RWPE1 (cell line): Measurements from ENCODE around the gene CXCL16.
A peak's percentile ranks its signal among the peaks of the same experiment; 100 is the strongest.
"Not testable (repeated sequence)": the region's sequence is repeated elsewhere in the genome, so short reads cannot be mapped to it uniquely, and the experiment has no call there.

Source experiments
- CTCF ChIA-PET: fragments of 350-600 bp; sonication (Branson Sonifier 250); formaldehyde crosslinking; extraction: SDS; loops from one replicate; lab custom pipeline; 2021; lab: Yijun Ruan, JAX
- POLR2A ChIA-PET: fragments of 400-600 bp; formaldehyde crosslinking; extraction: SDS; loops from one replicate; lab custom pipeline; 2020; ENCODE audit warnings: antibody characterized with exemption; ENCODE audit not compliant: low non-redundant PET; lab: Yijun Ruan, JAX
- DNase-seq: peaks from one replicate; pipeline ENCODE4 v3.0.0; 2012; ENCODE audit warnings: low spot score
- H3K27ac ChIP-seq: fragments of 450-650 bp; 2 replicates; pipeline ENCODE4 v1.5.1; 2017
- CTCF ChIP-seq: fragments of 450-650 bp; conservative IDR thresholded peaks from 2 replicates; pipeline ENCODE4 v1.5.1; 2017; ENCODE audit warnings: low read depth, mild to moderate bottlenecking

CXCL16 gene

GRCh38 chr17:4719684-4720221, 20.0 kb downstream of the CXCL16 start:
- no peak overlapping the region; the same call in 1 of the 2 replicates for H3K27ac ChIP-seq
- TF ChIP-seq CTCF: no peak
- DNase-seq: no peak
- CTCF ChIA-PET: no interaction called here
- POLR2A ChIA-PET: no interaction called here

DNA sequence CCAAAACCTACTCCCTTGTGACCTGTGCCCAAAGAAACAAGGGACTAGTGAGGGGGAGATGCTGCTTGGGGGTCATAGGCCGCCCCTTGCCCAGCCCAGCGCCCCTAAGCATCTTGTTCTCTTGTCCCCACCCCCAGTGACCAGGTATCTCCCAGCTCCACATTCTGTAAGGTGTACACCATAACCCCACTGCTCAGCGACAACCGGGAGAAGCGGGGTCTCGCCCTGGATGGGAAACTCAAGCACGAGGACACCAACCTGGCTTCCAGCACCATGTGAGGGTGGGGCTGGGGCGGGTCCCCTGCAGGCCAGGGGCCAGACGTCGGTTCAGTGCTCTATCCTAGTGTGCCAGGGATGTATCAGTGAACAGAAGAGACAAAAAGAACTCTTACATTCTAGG, 20.6 kb downstream of the CXCL16 start:
- POLR2A ChIA-PET: no interaction called here

DNA sequence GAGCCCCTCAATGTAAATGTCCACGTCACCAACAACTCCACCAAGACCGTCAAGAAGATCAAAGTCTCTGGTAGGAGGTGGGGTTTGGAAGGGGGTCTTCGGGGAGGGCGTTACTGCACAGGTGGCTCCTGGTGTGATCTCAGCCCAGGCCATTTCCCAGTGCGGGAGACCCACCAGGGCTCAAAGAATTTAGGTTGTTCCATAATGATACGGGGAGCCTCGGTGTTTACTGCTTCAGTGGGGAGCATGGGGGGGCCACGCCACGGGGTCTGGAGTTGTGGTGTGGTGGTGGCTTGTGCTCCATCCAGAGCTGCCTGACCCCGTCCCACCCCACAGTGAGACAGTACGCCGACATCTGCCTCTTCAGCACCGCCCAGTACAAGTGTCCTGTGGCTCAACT, 21.5 kb downstream of the CXCL16 start:
- no peak overlapping the region for H3K27ac ChIP-seq
- TF ChIP-seq CTCF: no peak
- DNase-seq: no peak
- CTCF ChIA-PET: no interaction called here
- POLR2A ChIA-PET: no interaction called here

More for the DNA sequence above, 20.6 kb downstream of the CXCL16 start:
- no peak for DNase-seq
- CTCF ChIA-PET: no interaction called here
- no peak for TF ChIP-seq CTCF
- H3K27ac ChIP-seq: no peak overlapping the region

GRCh38 chr17:4717791-4718190, 21.9 kb downstream of the CXCL16 start:
- ChIA-PET POLR2A (no interaction called here), CTCF (no interaction called here)
- no peak for TF ChIP-seq CTCF
- DNase-seq: no peak
- H3K27ac ChIP-seq: no peak overlapping the region

GRCh38 chr17:4716081-4716480, 23.6 kb downstream of the CXCL16 start:
- CTCF ChIA-PET: interaction anchor here (0.7 kb wide), 1 partner anchor 49 kb away, joined by 3 read pairs; no protein-coding TSS in a partner anchor

GRCh38 chr17:4715063-4715744, 24.5 kb downstream of the CXCL16 start:
- DNase-seq: no peak
- ChIA-PET CTCF (interaction anchor here (0.6 kb wide), 1 partner anchor 76 kb away, joined by 5 read pairs; no protein-coding TSS in a partner anchor), POLR2A (no interaction called here)
- H3K27ac ChIP-seq: peak overlapping the region; percentile 17; the same call in 1 of the 2 replicates
- TF ChIP-seq CTCF: no peak

More at GRCh38 chr17:4716081-4716480, 23.6 kb downstream of the CXCL16 start:
- no peak for DNase-seq
- POLR2A ChIA-PET: no interaction called here
- no peak for TF ChIP-seq CTCF
- peak overlapping the region; percentile 17; the same call in 1 of the 2 replicates for H3K27ac ChIP-seq

DNA sequence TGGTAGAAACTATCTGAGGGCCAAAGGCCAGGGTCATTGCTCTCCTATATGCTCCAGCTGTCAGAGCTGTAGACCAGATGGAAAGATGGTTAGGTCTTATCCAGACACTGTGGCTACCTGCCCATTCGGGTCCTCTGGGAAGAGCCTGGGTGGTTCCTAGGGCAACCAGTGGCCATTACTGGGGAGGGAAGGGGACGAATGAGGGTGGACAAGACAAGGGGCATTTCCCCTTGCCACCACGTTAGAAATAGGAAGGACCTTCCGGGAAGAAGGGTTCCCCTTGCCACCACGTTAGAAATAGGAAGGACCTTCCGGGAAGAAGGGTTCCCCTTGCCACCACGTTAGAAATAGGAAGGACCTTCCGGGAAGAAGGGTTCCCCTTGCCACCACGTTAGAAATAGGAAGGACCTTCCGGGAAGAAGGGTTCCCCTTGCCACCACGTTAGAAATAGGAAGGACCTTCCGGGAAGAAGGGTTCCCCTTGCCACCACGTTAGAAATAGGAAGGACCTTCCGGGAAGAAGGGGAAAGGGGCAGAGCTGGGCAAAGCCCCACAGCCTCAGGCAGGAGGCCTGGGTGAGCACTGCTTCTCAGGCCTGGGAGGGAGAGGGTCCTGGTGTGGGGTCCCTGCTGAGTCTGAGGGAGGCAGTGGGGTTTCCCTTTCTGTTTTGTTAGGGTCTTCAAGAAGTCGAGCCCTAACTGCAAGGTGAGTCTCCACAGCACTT, 25.2 kb downstream of the CXCL16 start:
- ChIA-PET POLR2A (interaction anchor here (0.6 kb wide), 1 partner anchor 143 kb away, joined by 4 read pairs; no protein-coding TSS in a partner anchor), CTCF (interaction anchor here (0.5 to 0.6 kb wide), 2 partner anchors 77 to 477 kb away, joined by 4 to 5 read pairs; partner anchors contain the start of gene ZNF594)
- not testable (repeated sequence) for DNase-seq
- H3K27ac ChIP-seq: 0 out of 2 replicates have a peak overlapping the region, but pooled peaks have one; percentile 17
